Neuronal stem cell (in vitro differentiated cells): ENCODE results near the gene MC2R.

Source experiments
- DNase-seq: peaks from one replicate; pipeline ENCODE4 v3.0.0-alpha.2; 2013; ENCODE audit warnings: low spot score
- H2AFZ ChIP-seq: one replicate; pipeline ENCODE4 v1.6.1; 2013; ENCODE audit warnings: mild to moderate bottlenecking, low read length, inconsistent platforms
- H2AK5ac ChIP-seq: 2 replicates; pipeline ENCODE4 v1.6.1; 2013; ENCODE audit warnings: low read depth, mild to moderate bottlenecking, inconsistent platforms, low read length, moderate library complexity, mixed read lengths
- H2BK120ac ChIP-seq: 2 replicates; pipeline ENCODE4 v1.6.1; 2013; ENCODE audit warnings: low read depth, mild to moderate bottlenecking, inconsistent platforms, low read length, moderate library complexity, mixed read lengths
- H2BK12ac ChIP-seq: one replicate; pipeline ENCODE4 v1.6.1; 2013; ENCODE audit warnings: low read length, inconsistent platforms
- H2BK15ac ChIP-seq: 2 replicates; pipeline ENCODE4 v1.6.1; 2013; ENCODE audit warnings: mild to moderate bottlenecking, low read length, inconsistent platforms, mixed read lengths
- H2BK5ac ChIP-seq: one replicate; pipeline ENCODE4 v1.6.1; 2013; ENCODE audit warnings: inconsistent platforms, mild to moderate bottlenecking, low read length, moderate library complexity
- H3K14ac ChIP-seq: one replicate; pipeline ENCODE4 v1.6.1; 2013; ENCODE audit warnings: low read length, inconsistent platforms
- H3K18ac ChIP-seq: 2 replicates; pipeline ENCODE4 v1.6.1; 2013; ENCODE audit warnings: low read length, inconsistent platforms
- H3K23ac ChIP-seq: 2 replicates; pipeline ENCODE4 v1.6.1; 2013; ENCODE audit warnings: low read depth, mild to moderate bottlenecking, mixed read lengths, low read length, inconsistent platforms; ENCODE audit not compliant: poor library complexity
- H3K27ac ChIP-seq: replicated peaks from 3 replicates; pipeline ENCODE4 v1.5.1; 2013; ENCODE audit warnings: low read length, inconsistent platforms
- H3K27me3 ChIP-seq, 3 experiments: 2 replicates each; pipeline ENCODE4 v1.6.1; 2013; ENCODE audit warnings: low read length in 3 of 3, mild to moderate bottlenecking in 2 of 3, inconsistent platforms in 1 of 3, low read depth in 1 of 3, mixed read lengths in 1 of 3, moderate library complexity in 1 of 3; ENCODE audit not compliant: control insufficient read depth in 3 of 3, insufficient read depth in 3 of 3
- H3K36me3 ChIP-seq, 2 donors: replicated peaks in 1 of 2; 2 replicates each; pipeline ENCODE4 v1.6.1; 2013; ENCODE audit warnings: low read length in 2 of 2; ENCODE audit not compliant: control insufficient read depth in 2 of 2, insufficient read depth in 2 of 2
- H3K4ac ChIP-seq: 2 replicates; pipeline ENCODE4 v1.6.1; 2013; ENCODE audit warnings: inconsistent platforms, mild to moderate bottlenecking, low read length, moderate library complexity
- H3K4me1 ChIP-seq, 2 donors: 1 replicate in 1 of 2; 2 replicates in 1 of 2; pipeline ENCODE4 v1.6.1; 2013; ENCODE audit warnings: low read length in 2 of 2, low read depth in 1 of 2; ENCODE audit not compliant: control insufficient read depth in 2 of 2, insufficient read depth in 1 of 2
- H3K4me2 ChIP-seq: one replicate; pipeline ENCODE4 v1.6.1; 2013; ENCODE audit warnings: mild to moderate bottlenecking, low read length, inconsistent platforms; ENCODE audit not compliant: insufficient read depth, poor library complexity, severe bottlenecking
- H3K4me3 ChIP-seq, 2 donors: 2 replicates each; pipeline ENCODE4 v1.5.1; 2013; ENCODE audit warnings: low read length in 2 of 2, mild to moderate bottlenecking in 2 of 2, inconsistent platforms in 1 of 2, moderate library complexity in 1 of 2
- H3K79me1 ChIP-seq: one replicate; pipeline ENCODE4 v1.6.1; 2013; ENCODE audit warnings: low read depth, mild to moderate bottlenecking, inconsistent platforms, low read length, moderate library complexity
- H3K9ac ChIP-seq: one replicate; pipeline ENCODE4 v1.6.1; 2013; ENCODE audit warnings: mild to moderate bottlenecking, low read depth, low read length, inconsistent platforms; ENCODE audit not compliant: poor library complexity
- H3K9me3 ChIP-seq, 2 donors: replicated peaks in 1 of 2; 2 replicates each; pipeline versions ENCODE3 to v1.6.1; 2013; ENCODE audit warnings: low read length in 2 of 2, mild to moderate bottlenecking in 2 of 2, inconsistent platforms in 1 of 2, low read depth in 1 of 2, mixed read lengths in 1 of 2, moderate library complexity in 1 of 2; ENCODE audit not compliant: control insufficient read depth in 2 of 2, insufficient read depth in 1 of 2
- H4K8ac ChIP-seq: one replicate; pipeline ENCODE4 v1.6.1; 2013; ENCODE audit warnings: low read depth, mild to moderate bottlenecking, inconsistent platforms, low read length, moderate library complexity
- H4K91ac ChIP-seq: one replicate; pipeline ENCODE4 v1.6.1; 2013; ENCODE audit warnings: low read length, low read depth, mild to moderate bottlenecking, inconsistent platforms; ENCODE audit not compliant: poor library complexity
- WGBS, 2 donors: extraction: QIAGEN DNeasy Blood & Tissue Kit; methylation state at CpG; one replicate each; pipeline ENCODE4 v1.1.7; 2013; ENCODE audit warnings: missing lambda C conversion rate in 2 of 2, mixed read lengths in 1 of 2; ENCODE audit not compliant: insufficient read length in 2 of 2, insufficient replicate concordance in 1 of 2; ENCODE audit errors: extremely low coverage in 2 of 2; 5-methylcytosine and 5-hydroxymethylcytosine counted together

MC2R gene

DNA sequence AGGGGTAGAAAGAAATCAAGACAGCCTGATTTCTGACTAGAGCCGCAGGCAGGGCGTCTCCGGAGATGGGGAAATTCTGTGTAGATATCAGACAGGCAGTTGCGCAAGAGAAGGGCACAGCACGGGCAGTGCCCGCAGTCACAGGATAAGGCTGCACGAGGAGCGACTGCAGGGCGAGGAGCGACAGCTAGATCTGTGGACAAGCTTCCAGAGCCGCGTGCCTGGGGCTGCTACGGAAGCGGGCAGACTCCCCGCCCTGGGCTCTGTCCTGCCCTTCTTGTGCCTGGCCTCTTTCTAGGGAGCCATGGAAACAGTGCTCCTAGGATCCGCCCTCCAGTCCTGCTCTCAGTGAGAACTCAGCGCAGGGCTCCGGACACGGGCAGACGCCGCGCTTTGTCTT is 78.8 kb downstream of the MC2R start:
- Histone ChIP-seq H4K8ac (no peak overlapping the region), H2BK120ac (no peak overlapping the region), H3K4me3 (no peak overlapping the region), H4K91ac (no peak overlapping the region), H3K9ac (no peak overlapping the region), H3K27me3 (peaks cover 0 to 5% (median 0%) of the 10 kb centered on the region in 3 experiments), H2AK5ac (no peak overlapping the region), H3K14ac (no peak overlapping the region), H3K18ac (peak overlapping the region; percentile 54), H2BK12ac (no peak overlapping the region), H2BK5ac (no peak overlapping the region), H3K27ac (no peak overlapping the region), H3K4ac (no peak overlapping the region), H3K79me1 (no peaks in the 10 kb centered on the region), H3K4me2 (no peak overlapping the region), H3K9me3 (no peaks in the 10 kb centered on the region), H2AFZ (no peak overlapping the region), H3K36me3 (no peaks in the 10 kb centered on the region), H3K23ac (no peak overlapping the region), H2BK15ac (no peak overlapping the region), H3K4me1 (peaks cover 0 to 3% of the 10 kb centered on the region in 2 donors)
- WGBS, 2 donors = no CpG with 5 or more reads among the region's 22 CpGs
- no peak for DNase-seq

DNA sequence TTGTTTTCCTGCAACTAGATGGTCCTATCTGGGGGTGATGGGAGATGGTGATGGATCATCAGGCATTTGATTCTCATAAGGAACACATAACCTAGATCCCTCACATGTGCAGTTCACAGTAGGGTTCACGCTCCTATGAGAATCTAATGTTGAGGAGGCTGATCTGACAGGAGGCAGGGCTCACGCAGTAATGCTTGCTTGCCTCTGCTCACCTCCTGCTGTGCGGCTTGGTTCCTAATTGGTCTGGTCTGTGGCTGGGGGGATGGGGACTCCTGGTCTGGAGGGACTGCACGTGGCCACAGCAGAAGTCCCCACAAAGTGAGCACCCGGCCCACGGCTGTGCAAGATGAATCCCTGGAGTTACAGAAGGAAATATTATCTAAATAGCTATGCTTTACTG is 80.1 kb downstream of the MC2R start:
- Histone ChIP-seq H3K79me1 (no peaks in the 10 kb centered on the region), H3K36me3 (no peaks in the 10 kb centered on the region), H2BK5ac (no peak overlapping the region), H3K9me3 (no peaks in the 10 kb centered on the region), H3K14ac (no peak overlapping the region), H2AFZ (no peak overlapping the region), H3K27me3 (peaks cover 0 to 5% (median 0%) of the 10 kb centered on the region in 3 experiments), H4K91ac (no peak overlapping the region), H3K27ac (no peak overlapping the region), H3K23ac (no peak overlapping the region), H4K8ac (no peak overlapping the region), H3K4me2 (no peak overlapping the region), H3K18ac (no peak overlapping the region), H3K4me1 (peaks cover 0 to 3% of the 10 kb centered on the region in 2 donors), H3K4ac (no peak overlapping the region), H3K9ac (peak overlapping the region; percentile 9), H3K4me3 (no peak overlapping the region), H2BK120ac (no peak overlapping the region), H2BK15ac (no peak overlapping the region), H2BK12ac (no peak overlapping the region), H2AK5ac (no peak overlapping the region)
- no CpG with 5 or more reads among the region's 6 CpGs for WGBS, 2 donors
- DNase-seq = no peak

DNA sequence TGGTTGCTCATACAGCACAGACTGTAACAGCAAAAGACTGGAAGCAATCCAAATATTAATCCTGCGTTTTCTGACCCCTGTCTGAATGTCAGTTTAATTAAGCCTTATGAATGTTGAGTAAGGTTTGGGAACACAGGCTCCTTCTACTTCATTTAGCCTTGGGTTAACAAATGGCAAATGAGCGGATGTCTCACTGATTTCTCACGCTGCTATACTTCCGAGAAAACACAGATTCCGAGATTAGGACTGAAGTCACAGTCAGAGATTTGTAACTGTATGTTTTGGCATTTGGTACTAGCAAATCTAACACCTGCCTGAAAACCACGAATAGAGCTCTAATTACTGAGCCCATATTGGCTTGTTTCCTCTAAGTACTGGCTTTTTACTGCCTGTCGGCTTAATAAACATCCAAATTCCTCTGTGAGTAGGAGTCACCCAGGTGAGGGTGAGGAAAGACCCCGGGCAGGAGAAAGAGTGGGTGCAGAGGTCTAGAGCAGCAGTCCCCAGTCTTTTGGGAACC is 80.8 kb downstream of the MC2R start:
- H2AK5ac ChIP-seq = no peak overlapping the region
- H3K4me2 ChIP-seq = no peak overlapping the region
- H4K91ac ChIP-seq = no peak overlapping the region

More for the DNA sequence above, 80.8 kb downstream of the MC2R start:
- Histone ChIP-seq H4K8ac (no peak overlapping the region), H2BK15ac (no peak overlapping the region), H2AFZ (no peak overlapping the region), H3K4me1 (peaks cover 0 to 3% of the 10 kb centered on the region in 2 donors), H3K18ac (no peak overlapping the region), H3K14ac (no peak overlapping the region), H3K4ac (no peak overlapping the region), H3K27me3 (peaks cover 0 to 5% (median 0%) of the 10 kb centered on the region in 3 experiments), H3K79me1 (no peaks in the 10 kb centered on the region), H3K4me3 (no peak overlapping the region), H2BK5ac (no peak overlapping the region), H3K36me3 (no peaks in the 10 kb centered on the region), H3K9me3 (no peaks in the 10 kb centered on the region), H2BK120ac (no peak overlapping the region), H3K23ac (no peak overlapping the region), H3K9ac (no peak overlapping the region), H3K27ac (no peak overlapping the region), H2BK12ac (no peak overlapping the region)
- no peak for DNase-seq
- no CpG with 5 or more reads among the region's 8 CpGs for WGBS, 2 donors
